NCI-H2227 treated with DMSO at 0.1 percent for 48 hours (cell line): Measurements from ENCODE around the gene SORBS2.
"Not testable (repeated sequence)": the region's sequence is repeated elsewhere in the genome, so short reads cannot be mapped to it uniquely, and the experiment has no call there.

ENCODE experiments used
- DNase-seq: peaks from one replicate; lab custom pipeline; 2025; lab: John Stamatoyannopoulos, UW

SORBS2 gene

DNA sequence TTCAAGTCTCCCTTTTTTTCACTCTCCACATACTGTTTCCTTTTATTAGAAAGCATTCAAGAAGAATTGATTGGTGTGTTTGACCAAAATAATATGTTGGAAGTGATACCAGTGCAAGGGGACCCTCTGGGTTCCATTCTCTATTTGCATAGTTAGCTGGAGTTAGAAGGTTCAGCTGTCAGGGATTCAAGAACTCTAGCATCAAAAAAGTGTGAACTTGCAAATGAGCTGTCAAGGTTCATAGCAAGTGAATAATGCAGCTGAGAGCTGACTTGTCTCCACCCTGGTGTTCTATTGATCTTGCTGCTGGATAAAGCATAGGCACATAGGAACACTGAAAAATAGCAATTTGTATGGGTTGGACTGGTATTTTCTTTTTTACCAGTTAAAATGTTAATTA lies 73.2 kb downstream of the SORBS2 start:
- no peak for DNase-seq

DNA sequence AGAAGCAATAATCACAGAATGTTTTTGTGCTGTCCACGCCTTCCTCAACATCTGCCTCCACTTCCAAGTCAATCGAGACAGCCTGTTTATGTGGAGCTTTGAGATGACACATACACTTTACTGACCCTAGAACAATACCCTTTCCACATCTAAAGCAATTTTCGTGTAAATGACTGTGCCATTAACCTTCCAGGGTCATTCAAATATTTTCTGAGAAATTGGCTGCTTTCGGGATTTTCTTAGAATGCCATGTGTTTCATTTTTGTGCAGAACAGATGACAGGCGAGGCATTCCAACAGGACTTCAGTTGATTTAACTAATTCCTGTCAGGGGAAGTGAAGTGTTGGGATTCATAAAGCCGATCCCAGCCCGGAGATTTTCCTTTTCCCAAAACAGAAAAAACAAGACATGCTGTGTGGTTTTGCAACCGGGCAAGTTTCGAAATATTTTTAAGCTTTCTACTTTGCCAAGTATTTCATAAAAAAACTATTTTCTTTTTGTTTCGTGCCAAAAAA lies 73.9 kb downstream of the SORBS2 start:
- peak; percentile 29 for DNase-seq

DNA sequence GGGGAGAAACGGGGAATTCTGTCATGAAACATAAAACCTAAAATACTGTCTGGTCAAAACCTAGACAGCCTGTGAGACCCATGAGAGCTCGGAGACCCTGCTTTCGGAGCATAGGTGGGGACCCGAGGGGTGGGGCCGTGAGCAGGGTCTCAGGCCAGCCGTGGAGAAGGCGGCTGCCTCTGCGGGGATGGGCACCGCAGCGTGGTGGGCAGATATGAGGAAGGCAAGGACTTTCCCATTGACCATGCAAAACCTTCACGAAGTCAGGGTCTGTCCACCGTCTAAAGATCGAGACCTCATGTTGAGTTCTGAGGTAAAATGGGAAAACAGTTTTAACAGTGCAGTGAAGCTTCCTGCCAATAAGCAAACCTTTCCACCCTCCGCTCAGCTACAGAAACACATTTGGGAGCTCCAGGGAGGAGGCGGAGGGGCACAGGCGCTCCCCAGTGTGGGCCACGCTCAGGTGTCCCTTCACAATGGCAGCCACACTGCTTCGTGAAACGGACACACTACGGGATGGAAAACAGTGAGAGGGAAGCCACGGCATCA lies 74.4 kb downstream of the SORBS2 start:
- no peak for DNase-seq

DNA sequence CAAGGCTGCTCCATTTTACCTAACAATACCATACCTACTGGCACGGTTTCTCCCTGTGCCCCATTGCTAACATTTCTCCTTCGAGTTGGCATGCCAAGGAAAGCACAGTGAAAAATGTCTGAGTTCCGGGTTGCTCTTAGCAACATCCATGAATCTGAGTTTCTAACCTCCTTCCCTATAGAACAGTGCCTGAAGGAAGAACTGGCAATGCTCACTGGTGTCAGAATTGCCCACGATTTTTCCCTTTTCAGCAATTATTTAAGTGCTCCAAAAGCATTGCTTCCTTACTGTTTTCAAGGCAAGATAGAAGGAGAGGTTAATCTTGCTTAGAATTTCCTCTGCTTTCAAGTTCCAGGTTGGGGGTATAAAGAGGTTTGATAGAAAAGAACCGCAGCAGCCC lies 75.1 kb downstream of the SORBS2 start:
- DNase-seq = no peak

DNA sequence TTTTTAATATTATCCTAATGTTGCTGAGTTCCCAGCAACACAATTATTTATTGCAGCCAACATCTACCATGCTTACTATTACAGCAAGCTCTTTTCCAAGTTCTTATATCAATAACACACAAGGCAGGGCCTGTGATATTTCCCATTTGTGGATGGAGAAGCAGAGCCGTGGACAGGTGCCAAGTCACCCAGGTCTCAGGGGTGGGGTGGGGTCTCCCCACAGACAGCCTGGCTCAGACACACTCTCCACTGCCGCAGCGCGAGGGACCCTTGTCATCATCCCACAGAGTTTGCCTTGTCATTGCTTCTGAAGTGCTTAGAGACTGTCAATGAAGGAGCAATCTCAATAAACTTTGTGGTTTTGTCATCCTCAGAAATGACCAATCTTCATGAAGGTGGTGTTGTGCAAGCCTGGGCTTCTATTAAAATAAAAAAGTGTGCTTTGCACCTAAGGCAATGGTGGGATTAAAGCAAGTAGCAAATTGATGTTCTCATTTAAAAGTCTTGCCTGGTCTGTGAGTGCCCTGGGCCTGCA lies 76.1 kb downstream of the SORBS2 start:
- DNase-seq = no peak

DNA sequence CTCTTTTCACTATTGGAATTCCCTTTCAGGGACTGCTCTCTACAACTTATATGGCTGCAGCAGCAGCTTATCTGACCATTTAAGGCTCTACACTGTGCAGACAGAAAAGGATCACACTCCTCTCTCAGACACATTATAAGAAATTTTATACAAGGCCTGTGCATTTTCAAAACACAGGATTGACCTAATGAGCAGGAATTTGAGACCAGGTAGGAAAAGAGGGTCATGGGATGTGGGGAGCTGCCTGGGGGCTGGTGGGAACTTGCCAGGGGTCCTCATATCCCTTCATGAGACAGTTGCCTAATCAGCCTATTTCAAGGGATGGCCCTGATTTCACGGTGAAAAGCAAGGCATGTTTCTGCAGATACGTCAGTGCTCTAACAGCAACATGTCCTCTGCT lies 77.1 kb downstream of the SORBS2 start:
- DNase-seq = no peak

DNA sequence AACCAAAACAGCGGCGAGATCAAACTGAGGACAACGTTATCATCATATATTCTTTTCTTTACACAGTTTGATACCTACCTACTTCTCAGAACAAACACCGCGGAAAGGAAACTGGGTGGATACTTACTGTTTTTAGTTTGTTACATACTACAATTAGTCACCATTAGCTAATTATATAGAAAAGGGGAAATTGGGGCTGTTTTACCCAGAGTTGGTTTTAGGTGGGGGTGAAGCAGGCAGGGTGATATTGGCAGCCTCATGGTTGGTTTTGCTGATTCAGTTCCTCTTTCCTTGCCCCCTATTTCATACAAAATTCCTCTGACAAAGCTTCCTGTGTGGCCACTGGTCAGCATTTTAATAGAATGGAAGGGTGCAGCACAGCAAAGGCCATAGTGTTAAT lies 77.8 kb downstream of the SORBS2 start:
- DNase-seq = no peak

DNA sequence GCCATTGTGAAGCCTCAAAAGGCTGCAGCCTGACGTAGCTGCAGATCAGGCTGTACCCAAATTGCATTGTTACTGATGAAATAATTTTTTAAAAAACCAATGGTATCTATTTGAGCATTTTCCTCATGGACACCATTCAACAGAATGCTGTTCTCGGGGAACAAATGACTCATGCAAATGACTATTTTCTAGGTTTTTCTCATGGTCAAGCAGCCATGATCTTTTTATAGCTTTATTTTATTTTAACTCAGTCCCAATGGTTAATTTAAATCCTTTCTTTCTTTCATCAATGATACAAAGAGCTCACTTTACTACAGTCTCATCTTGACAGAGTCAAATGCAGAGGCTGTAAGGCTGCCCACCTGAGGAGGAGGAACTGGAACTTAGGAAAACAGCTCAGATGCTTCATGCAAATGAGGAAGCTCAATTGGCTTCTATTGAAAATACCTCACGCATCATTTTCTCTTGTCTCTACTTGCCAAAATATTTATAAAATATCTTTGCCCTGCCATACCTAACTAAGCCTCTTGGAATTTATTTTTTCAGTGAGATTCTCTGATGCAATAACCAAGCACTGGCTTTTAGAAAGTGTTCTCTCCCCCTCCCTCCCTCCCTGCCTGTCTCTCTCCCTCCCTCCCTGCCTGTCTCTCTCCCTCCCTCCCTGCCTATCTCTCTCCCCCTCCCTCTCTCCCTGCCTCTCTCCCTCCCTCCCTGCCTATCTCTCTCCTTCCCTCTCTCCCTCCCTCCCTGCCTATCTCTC lies 81.0 kb downstream of the SORBS2 start:
- no peak for DNase-seq

DNA sequence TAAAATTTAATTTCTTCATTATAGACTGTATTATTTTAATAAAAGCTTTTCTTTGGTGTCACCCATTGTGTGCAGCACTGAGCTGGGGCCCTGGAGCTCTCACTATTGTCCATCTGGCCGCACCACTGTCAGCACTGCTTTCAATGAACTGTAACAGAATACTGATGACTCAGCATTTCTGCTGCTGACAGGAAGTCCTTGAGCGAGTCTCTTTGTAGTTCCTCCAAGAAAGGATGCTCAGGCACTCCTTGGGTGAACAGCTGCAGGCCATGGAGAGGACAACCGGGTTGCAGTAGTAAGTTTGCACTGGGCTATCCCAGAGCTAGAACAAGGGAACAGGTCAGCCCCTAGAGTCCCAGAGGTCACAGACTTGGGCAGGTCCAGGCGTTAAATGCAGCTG lies 81.6 kb downstream of the SORBS2 start:
- no peak for DNase-seq

DNA sequence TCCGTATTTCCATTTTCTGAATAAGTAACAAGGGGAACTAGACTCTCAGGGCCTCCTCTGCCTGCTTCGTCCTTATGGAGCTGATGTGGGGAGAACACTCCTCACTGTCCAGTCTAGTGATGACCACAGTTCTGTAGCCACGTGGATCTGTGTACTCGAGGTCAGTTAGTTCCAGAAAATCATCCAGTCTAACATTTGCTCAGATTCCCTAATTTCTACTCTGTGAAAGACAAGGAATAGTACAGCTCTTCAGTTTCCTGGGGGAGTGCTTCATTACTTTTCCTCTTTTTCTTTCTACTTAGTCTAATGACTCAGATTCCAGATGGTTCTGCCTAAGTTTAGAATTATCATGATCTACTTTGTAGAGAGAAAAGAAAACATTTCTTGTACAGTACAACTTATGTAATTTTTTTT lies 82.6 kb downstream of the SORBS2 start:
- no peak for DNase-seq

DNA sequence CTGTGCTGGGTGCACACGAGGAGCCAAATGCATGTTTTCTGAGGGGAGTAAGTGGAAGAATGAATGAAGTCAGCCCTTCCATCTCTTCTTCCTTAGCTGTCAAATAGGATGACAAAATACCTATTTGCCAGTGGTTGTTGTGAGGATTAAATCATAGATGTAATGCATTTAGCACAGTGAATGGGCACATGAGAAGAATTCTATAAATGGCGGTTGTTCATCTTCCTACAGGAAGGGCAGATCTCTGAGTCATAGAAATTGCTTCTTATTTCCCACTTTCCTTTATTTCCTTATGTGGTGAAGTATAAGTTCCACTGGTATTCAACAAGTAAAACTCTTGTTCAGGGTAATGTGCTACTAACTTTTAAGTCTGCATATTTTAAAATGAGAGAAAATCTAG lies 83.1 kb downstream of the SORBS2 start:
- DNase-seq = no peak

DNA sequence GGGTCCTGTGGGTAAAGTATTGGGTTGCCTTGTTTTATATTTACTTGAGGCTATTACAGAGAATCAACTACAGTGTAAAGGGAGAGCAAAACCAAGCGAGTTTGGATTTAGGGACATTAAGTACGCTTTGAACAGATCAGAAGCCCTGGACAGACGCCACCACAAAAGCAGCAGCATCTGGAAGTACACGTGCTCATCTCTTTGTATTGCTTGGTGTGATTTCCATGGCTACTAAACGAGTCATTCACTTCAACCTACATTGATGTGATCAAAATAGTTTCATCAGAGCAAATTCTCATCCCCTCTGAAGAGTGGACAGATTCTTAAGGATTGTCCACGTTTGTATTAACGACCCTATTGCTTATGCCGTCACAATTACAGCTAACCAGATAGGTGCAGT lies 85.1 kb downstream of the SORBS2 start:
- no peak for DNase-seq

DNA sequence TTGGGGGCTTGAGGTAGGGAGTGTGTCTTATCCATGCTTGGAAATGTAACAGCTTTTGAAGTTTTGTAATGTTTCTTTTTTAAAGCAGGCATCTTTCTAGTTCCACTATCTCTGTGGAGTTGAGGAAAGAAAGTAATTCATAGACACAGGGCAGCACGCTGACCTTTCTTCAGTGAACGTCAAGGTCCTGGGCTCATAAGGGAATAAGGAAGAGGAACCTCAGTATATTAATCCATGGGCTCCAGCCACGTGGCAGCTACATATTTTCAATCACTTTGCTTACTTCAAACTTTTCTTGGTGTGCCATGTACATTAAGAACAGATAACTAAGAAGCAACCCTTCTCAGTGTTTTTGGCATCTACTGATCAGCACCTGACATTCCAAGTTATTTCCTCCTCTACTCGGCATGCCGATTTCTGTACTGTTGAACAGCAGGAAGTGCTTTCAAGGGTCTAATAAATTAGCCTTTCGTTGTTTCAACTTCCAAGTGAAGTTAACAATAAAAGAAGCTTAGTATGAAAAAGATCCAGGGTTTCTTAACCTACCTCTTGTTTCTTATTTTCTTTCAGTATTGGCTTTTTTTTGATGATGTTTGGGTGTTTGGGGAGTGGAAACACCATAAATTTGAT lies 88.2 kb downstream of the SORBS2 start:
- no peak for DNase-seq

DNA sequence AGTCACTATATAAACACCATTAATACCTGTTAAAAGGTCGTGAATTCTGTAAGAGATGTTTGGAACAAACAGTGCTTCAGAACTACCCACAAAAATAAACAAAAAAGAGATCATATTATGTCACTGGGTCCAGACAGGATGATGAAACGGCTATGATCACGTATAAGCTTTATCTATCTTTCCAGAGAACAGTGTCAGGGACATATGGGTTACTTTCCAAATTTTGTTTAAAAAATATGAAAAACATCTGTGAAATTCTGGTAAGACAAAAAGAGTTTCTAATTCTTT lies 90.0 kb downstream of the SORBS2 start:
- no peak for DNase-seq

DNA sequence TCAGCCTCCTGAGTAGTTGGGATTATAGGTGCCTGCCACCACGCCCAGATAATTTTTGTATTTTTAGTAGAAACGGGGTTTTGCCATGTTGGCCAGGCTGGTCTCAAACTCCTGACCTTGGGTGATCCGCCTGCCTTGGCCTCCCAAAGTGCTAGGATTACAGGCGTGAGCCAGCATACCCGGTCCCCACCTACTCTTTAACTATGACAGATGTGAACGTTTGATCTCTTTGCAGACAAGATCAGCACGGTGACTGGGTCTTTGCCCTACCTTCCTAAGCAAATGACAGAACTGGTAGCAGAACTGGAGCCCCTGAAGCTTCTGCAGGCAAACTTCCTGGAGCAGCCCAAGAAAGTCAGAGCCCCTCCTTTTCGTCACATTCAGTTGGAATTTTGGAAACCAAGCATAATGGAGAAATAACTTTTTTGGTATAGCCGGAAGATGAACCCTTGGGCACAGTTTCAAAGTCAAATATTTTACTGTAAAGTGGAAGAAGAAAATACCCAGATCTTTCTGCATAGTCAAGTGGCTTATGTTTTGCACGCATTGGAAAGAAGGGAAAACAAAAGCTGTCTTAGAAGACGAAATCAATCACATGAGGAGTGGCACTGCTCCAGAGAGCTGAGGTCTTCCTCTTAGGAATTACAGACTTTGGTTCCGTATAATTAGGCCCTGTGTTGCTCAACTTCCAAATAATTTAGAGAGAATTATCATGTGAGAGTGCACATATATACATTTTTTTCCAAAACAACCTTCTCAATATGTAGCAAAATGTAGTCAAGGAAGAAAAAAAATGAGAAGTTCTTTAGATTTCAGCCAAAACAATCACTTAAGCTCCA lies 90.6 kb downstream of the SORBS2 start:
- DNase-seq = no peak

DNA sequence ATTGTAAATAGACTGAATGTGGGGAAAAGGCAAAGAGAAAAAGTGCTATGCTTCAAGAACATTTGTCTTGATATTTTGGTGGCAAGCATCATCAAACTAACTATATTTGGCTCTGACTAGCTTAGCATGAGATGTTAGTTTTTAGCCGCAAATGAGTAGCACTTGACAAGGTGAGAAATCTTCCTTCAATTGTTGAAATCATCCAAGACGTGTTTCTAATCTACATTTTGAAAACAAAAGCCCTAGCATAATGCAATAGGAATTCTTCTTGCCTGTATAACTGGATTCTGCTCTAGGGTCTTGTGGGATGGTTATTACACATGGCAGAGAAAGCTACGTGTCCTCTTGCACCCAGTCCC lies 92.5 kb downstream of the SORBS2 start:
- no peak for DNase-seq

DNA sequence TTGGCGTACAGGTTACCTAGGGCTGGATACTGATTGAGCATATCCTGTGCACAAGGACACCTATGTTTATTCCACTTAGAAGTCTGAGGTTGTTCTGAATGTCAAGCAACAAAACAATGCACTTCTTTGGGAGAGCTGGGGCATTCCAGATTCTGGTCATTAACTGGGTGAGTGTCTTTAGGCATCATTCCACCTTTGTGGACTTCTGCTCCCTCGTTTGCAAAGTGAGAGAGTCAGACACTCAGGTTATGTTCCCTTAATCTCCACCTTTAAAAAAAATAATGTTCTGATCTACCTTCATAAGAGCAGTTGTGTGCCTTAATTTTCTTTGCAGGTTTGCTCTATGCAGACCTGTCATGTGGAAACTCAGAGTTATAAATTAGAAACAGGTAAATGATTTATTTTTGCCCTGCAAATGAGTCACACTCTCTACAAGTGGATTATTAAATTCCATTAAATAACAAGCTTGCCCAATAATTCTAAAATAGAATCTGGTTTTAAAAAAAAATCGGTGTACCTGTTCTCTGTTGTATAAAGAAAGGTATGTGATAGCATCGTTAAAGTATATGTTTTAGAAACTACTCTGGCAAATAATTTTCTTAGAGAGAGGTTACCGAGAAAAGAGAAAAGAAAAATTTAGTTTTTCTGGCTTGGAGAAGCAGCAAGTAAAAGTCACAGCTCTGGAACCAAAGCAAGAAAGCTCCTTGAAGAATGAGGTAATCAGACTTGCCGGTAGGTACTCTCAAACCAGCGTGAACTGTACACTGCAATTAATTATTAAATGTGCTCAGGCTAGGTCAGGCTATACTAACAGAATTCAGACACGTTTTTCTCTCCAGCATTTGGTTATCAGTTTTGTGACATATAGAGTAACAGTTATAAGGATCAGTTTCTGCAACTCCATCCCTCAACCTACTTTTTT lies 93.2 kb downstream of the SORBS2 start:
- DNase-seq = no peak

DNA sequence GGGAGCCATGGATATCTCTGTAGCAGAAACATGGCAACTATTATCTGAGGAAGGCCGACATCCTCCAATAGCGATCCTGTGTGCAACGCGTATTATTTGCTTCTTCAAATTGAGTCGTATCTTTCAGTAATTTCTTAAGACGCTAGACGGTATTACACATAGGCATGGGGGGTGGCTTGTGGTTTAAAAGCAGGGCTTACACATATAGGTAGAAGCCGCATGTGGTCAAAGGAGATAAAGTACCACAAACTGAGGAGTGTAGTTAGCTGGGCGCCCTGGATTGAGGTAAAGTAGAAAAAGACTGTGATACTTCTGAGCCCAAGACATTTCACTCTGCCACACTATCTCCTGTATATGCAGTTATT lies 94.6 kb downstream of the SORBS2 start:
- DNase-seq = no peak

DNA sequence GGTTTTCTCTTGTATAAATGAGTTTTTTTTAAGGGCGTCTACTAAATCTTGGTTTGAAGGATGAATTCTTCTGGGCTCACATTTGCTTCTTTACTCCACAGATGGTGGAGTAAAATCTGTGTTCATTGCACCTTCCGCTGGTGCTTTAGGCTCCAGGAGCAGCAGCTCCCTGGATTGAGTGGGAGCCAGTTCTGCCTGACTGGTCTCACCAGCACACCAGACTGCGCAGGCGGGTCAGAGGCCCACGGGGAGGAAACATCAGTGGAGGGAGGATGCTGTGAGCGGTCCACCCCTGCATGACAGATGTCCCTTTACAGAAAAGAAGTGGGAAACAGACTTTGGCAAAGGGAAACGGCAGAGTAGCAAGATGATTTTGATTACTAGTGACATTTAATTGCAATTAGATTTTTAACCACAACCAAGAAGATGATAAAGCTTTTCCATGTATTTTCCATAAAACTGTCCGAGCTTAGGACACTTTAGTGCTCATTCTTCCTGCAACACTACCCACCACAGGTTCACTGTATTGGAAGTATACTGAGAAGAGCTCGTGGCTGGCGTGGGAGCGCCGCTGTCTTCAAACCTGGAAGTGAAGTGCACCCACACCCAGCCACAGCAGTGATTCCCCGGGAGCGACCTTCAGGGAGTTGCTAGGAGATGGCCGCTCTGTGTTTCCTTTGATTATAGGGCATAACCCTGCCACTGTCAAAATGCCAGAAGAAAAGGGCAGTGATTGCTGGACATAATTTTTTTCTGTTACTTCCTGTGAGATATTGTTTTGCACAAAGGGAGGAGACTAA lies 95.2 kb downstream of the SORBS2 start:
- no peak for DNase-seq

DNA sequence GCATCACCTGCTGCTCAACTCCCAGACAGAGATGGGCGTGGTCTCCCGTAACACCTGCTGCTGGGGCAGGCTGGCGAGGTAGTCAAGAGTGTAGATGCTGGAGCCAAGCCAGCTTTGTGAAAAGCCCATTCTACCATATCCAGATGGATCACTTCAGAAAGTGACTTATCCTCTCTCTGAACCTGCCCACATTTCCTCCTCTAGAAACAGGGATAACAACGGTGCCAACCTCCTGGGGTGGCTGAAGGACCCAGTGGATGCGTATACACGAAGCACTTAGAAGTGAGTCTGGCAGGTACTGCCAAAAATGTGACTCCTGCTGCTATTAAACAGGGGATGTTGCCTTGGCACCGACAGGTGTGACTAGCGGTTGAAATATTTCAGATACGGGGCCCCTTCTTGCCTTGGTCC lies 95.8 kb downstream of the SORBS2 start:
- no peak for DNase-seq

DNA sequence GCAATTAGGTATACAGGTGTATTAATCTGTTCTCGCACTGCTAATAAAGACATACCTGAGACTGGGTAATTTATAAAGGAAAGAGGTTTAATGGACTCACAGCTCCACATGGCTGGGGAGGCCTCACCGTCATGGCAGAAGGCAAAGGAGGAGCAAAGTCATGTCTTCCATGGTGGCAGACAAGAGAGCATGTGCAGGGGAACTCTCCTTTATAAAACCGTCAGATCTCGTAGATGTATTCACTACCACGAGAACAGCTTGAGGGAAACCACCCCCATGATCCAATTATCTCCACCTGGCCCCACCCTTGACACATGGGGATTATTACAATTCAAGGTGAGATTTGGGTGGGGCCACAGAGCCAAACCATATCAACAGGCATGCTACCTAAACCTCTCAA lies 97.5 kb downstream of the SORBS2 start:
- not testable (repeated sequence) for DNase-seq
